Trophoblast cell (in vitro differentiated cells and primary cell): ENCODE measurements around the gene ARMCX6. TPM values are rescaled to one million over a fixed set of nuclear protein-coding genes. Genes with fewer than 3 reads are reported as not detected.

ENCODE experiments used
- DNase-seq, 2 donors: peaks; one replicate each; pipeline ENCODE4 v3.0.0-alpha.2; 2016
- H2AFZ ChIP-seq: 2 replicates; pipeline ENCODE4 v1.6.1; 2013; ENCODE audit warnings: low read length, moderate library complexity, mild to moderate bottlenecking; ENCODE audit not compliant: insufficient read depth, poor library complexity
- H2AK5ac ChIP-seq: 2 replicates; pipeline ENCODE4 v1.6.1; 2013; ENCODE audit warnings: mild to moderate bottlenecking, low read length
- H2BK120ac ChIP-seq: 2 replicates; pipeline ENCODE4 v1.6.1; 2013; ENCODE audit warnings: low read length, mild to moderate bottlenecking, moderate library complexity; ENCODE audit not compliant: insufficient read depth, poor library complexity
- H2BK12ac ChIP-seq: 2 replicates; pipeline ENCODE4 v1.6.1; 2013; ENCODE audit warnings: mild to moderate bottlenecking, low read length, moderate library complexity
- H2BK5ac ChIP-seq: 2 replicates; pipeline ENCODE4 v1.6.1; 2013; ENCODE audit warnings: low read length, low read depth, moderate library complexity, mild to moderate bottlenecking; ENCODE audit not compliant: poor library complexity
- H3K14ac ChIP-seq: 2 replicates; pipeline ENCODE4 v1.6.1; 2013; ENCODE audit warnings: mild to moderate bottlenecking, low read length
- H3K18ac ChIP-seq: 2 replicates; pipeline ENCODE4 v1.6.1; 2013; ENCODE audit warnings: mild to moderate bottlenecking, low read length
- H3K23ac ChIP-seq: 2 replicates; pipeline ENCODE4 v1.6.1; 2013; ENCODE audit warnings: low read length
- H3K27ac ChIP-seq: 2 replicates; pipeline ENCODE4 v1.5.1; 2013; ENCODE audit warnings: low read depth, mild to moderate bottlenecking, inconsistent platforms, low read length, moderate library complexity
- H3K27me3 ChIP-seq: 2 replicates; pipeline ENCODE4 v1.6.1; 2013; ENCODE audit warnings: inconsistent platforms, mild to moderate bottlenecking, low read length, moderate library complexity; ENCODE audit not compliant: insufficient read depth
- H3K36me3 ChIP-seq, 2 experiments: 1 replicate in 1 of 2; 2 replicates in 1 of 2; pipeline ENCODE4 v1.6.1; 2013; ENCODE audit warnings: low read length in 2 of 2, mild to moderate bottlenecking in 2 of 2, moderate library complexity in 1 of 2; ENCODE audit not compliant: insufficient read depth in 2 of 2, control insufficient read depth in 1 of 2
- H3K4ac ChIP-seq: 2 replicates; pipeline ENCODE4 v1.6.1; 2013; ENCODE audit warnings: low read depth, mild to moderate bottlenecking, low read length, moderate library complexity
- H3K4me1 ChIP-seq, 2 experiments: 1 replicate in 1 of 2; 2 replicates in 1 of 2; pipeline ENCODE4 v1.6.1; 2013; ENCODE audit warnings: low read length in 2 of 2, mild to moderate bottlenecking in 2 of 2, moderate library complexity in 1 of 2; ENCODE audit not compliant: insufficient read depth in 2 of 2, control insufficient read depth in 1 of 2
- H3K4me2 ChIP-seq: 2 replicates; pipeline ENCODE4 v1.6.1; 2013; ENCODE audit warnings: inconsistent platforms, mild to moderate bottlenecking, low read length, moderate library complexity
- H3K4me3 ChIP-seq: 2 replicates; pipeline ENCODE4 v1.5.1; 2013; ENCODE audit warnings: mild to moderate bottlenecking, low read depth, low read length, inconsistent platforms
- H3K79me1 ChIP-seq: one replicate; pipeline ENCODE4 v1.6.1; 2013; ENCODE audit warnings: low read length
- H3K79me2 ChIP-seq: 2 replicates; pipeline ENCODE4 v1.6.1; 2013; ENCODE audit warnings: low read length, mild to moderate bottlenecking; ENCODE audit not compliant: control insufficient read depth, insufficient read depth, poor library complexity
- H3K9ac ChIP-seq: 2 replicates; pipeline ENCODE4 v1.6.1; 2013; ENCODE audit warnings: mild to moderate bottlenecking, low read length
- H3K9me3 ChIP-seq: 2 replicates; pipeline ENCODE4 v1.6.1; 2013; ENCODE audit warnings: low read depth, mild to moderate bottlenecking, control low read depth, inconsistent platforms, low read length; ENCODE audit not compliant: insufficient read depth
- H4K12ac ChIP-seq: 2 replicates; pipeline ENCODE4 v1.6.1; 2013; ENCODE audit warnings: low read depth, mild to moderate bottlenecking, low read length, moderate library complexity
- H4K8ac ChIP-seq: 2 replicates; pipeline ENCODE4 v1.6.1; 2013; ENCODE audit warnings: low read depth, mild to moderate bottlenecking, low read length, moderate library complexity
- H4K91ac ChIP-seq: one replicate; pipeline ENCODE4 v1.6.1; 2013; ENCODE audit warnings: low read depth, mild to moderate bottlenecking, low read length, moderate library complexity
- WGBS: extraction: QIAGEN DNeasy Blood & Tissue Kit; methylation state at CpG from one replicate; pipeline ENCODE4 v1.1.7; 2013; ENCODE audit warnings: missing lambda C conversion rate; ENCODE audit not compliant: insufficient read length, insufficient coverage; ENCODE audit errors: extremely low coverage; 5-methylcytosine and 5-hydroxymethylcytosine counted together
- polyA plus RNA-seq: library from polyadenylated mRNA; stranded (reverse); fragments of 200-250 nt; gene quantifications from 2 replicates; pipeline ENCODE4 v1.2.3, GENCODE V29; 2013

The ARMCX6 gene
- 58.9 and 59.0 TPM in 2 replicates for polyA plus RNA-seq

- H3K79me2 ChIP-seq = peaks cover 5% of the 10 kb centered on the region
- H3K27ac ChIP-seq = peak within 1 kb of the TSS; percentile 23
- peak within 1 kb of the TSS; percentile 77 for H2BK120ac ChIP-seq
- no peak within 1 kb of the TSS for H2AK5ac ChIP-seq
- H4K12ac ChIP-seq = no peak within 1 kb of the TSS
- WGBS = no CpG with 5 or more reads among the region's 39 CpGs
- peak within 1 kb of the TSS; percentile 76 for H3K4me3 ChIP-seq
- H3K79me1 ChIP-seq = peaks cover 4% of the 10 kb centered on the region
- peak within 1 kb of the TSS; percentile 90 for H3K18ac ChIP-seq
- peak within 1 kb of the TSS; percentile 75 for H3K4me2 ChIP-seq
- H2BK12ac ChIP-seq = no peak within 1 kb of the TSS
- H3K36me3 ChIP-seq = peaks cover 4 to 5% of the 10 kb centered on the region in 2 experiments
- peak within 1 kb of the TSS; percentile 64 for H4K91ac ChIP-seq
- peak within 1 kb of the TSS; percentile 83 for H4K8ac ChIP-seq
- H3K4ac ChIP-seq = peak within 1 kb of the TSS; percentile 27
- H3K23ac ChIP-seq = no peak within 1 kb of the TSS
- H3K9ac ChIP-seq = peak within 1 kb of the TSS; percentile 54
- DNase-seq = peak; percentile 9 to 33
- H3K9me3 ChIP-seq = no peaks in the 10 kb centered on the region
- H3K14ac ChIP-seq = no peak within 1 kb of the TSS
- peak within 1 kb of the TSS; percentile 79 for H2AFZ ChIP-seq
- H3K27me3 ChIP-seq = no peaks in the 10 kb centered on the region
- peaks cover 0 to 3% of the 10 kb centered on the region in 2 experiments for H3K4me1 ChIP-seq
- peak within 1 kb of the TSS; percentile 69 for H2BK5ac ChIP-seq
Measured at GRCh38 chrX:101617211-101618191, at the start of gene ARMCX6. Gene ARMCX6 (minus strand): TSS chrX:101618000. CDS start chrX:101616620, 1,380 bp downstream.

GRCh38 chrX:101659601-101660063, 41.8 kb upstream of the ARMCX6 start, which contains the start of gene ARMCX2:
Gene ARMCX2 (minus strand): TSS chrX:101659850. CDS start chrX:101657588, 2,262 bp downstream.
- H3K36me3 ChIP-seq = peaks cover 11 to 16% of the 10 kb centered on the region in 2 experiments
- peak within 1 kb of the TSS; percentile 52 for H3K4ac ChIP-seq
- no peak within 1 kb of the TSS for H3K18ac ChIP-seq
- no peaks in the 10 kb centered on the region for H3K79me2 ChIP-seq
- H3K9me3 ChIP-seq = no peaks in the 10 kb centered on the region
- H2AFZ ChIP-seq = no peak within 1 kb of the TSS
- no peak within 1 kb of the TSS for H3K27ac ChIP-seq
- peak within 1 kb of the TSS; percentile 83 for H3K4me3 ChIP-seq
- H2AK5ac ChIP-seq = no peak within 1 kb of the TSS
- H3K27me3 ChIP-seq = no peaks in the 10 kb centered on the region
- H4K8ac ChIP-seq = peak within 1 kb of the TSS; percentile 77
- peak within 1 kb of the TSS; percentile 83 for H4K12ac ChIP-seq
- no peak within 1 kb of the TSS for H3K23ac ChIP-seq
- peak within 1 kb of the TSS; percentile 75 for H4K91ac ChIP-seq
- peaks cover 3% of the 10 kb centered on the region for H3K79me1 ChIP-seq
- peak within 1 kb of the TSS; percentile 39 for H3K14ac ChIP-seq
- peak within 1 kb of the TSS; percentile 46 for H3K9ac ChIP-seq
- H2BK120ac ChIP-seq = no peak within 1 kb of the TSS
- peak within 1 kb of the TSS; percentile 39 for H2BK5ac ChIP-seq
- no CpG with 5 or more reads among the region's 22 CpGs for WGBS
- H2BK12ac ChIP-seq = no peak within 1 kb of the TSS
- no peak for DNase-seq
- no peaks in the 10 kb centered on the region for H3K4me1 ChIP-seq
- H3K4me2 ChIP-seq = peak within 1 kb of the TSS; percentile 68

GRCh38 chrX:101658661-101659491, 41.1 kb upstream of the ARMCX6 start:
- Histone ChIP-seq H2BK120ac (no peak overlapping the region), H2AK5ac (no peak overlapping the region), H3K4me1 (no peaks in the 10 kb centered on the region), H3K14ac (peak overlapping the region; percentile 39), H4K12ac (peak overlapping the region; percentile 83), H3K36me3 (peaks cover 11 to 16% of the 10 kb centered on the region in 2 experiments), H4K91ac (peak overlapping the region; percentile 75), H3K9me3 (no peaks in the 10 kb centered on the region), H3K27ac (no peak overlapping the region), H3K23ac (no peak overlapping the region), H3K4me3 (peak overlapping the region; percentile 83), H2BK5ac (peak overlapping the region; percentile 39), H3K9ac (peak overlapping the region; percentile 46), H2AFZ (no peak overlapping the region), H3K18ac (no peak overlapping the region), H3K4me2 (peak overlapping the region; percentile 68), H4K8ac (peak overlapping the region; percentile 77), H3K79me2 (no peaks in the 10 kb centered on the region), H3K4ac (peak overlapping the region; percentile 52), H3K27me3 (no peaks in the 10 kb centered on the region), H2BK12ac (no peak overlapping the region), H3K79me1 (peaks cover 3% of the 10 kb centered on the region)
- WGBS = no CpG with 5 or more reads among the region's 38 CpGs
- peak in 1 of 2 donors; percentile 18 for DNase-seq

- Histone ChIP-seq H3K4me1 (no peaks in the 10 kb centered on the region), H3K14ac (no peak overlapping the region), H4K91ac (no peak overlapping the region), H3K4ac (no peak overlapping the region), H3K9me3 (no peaks in the 10 kb centered on the region), H4K8ac (no peak overlapping the region), H2AK5ac (no peak overlapping the region), H3K27me3 (no peaks in the 10 kb centered on the region), H2AFZ (no peak overlapping the region), H3K18ac (no peak overlapping the region), H3K9ac (no peak overlapping the region), H3K4me2 (no peak overlapping the region), H4K12ac (no peak overlapping the region), H2BK5ac (no peak overlapping the region), H3K27ac (no peak overlapping the region), H3K36me3 (peaks cover 11 to 16% of the 10 kb centered on the region in 2 experiments), H2BK120ac (no peak overlapping the region), H2BK12ac (no peak overlapping the region), H3K79me2 (no peaks in the 10 kb centered on the region), H3K23ac (no peak overlapping the region), H3K4me3 (no peak overlapping the region), H3K79me1 (peaks cover 3% of the 10 kb centered on the region)
- WGBS = no CpG with 5 or more reads among the region's 12 CpGs
- DNase-seq = no peak
Measured at GRCh38 chrX:101657495-101657894, 39.7 kb upstream of the ARMCX6 start.
